ENCODE results near the gene GPRC5C. TPM values are rescaled to one million over a fixed set of nuclear protein-coding genes. Genes with fewer than 3 reads are reported as not detected.

The GPRC5C gene
- total and polyA plus RNA-seq, 2 of the 13 experiments (the other 11 are each of a cell fraction or from before 2014, with no cell fraction given): 85.6 to 300 TPM

DNA sequence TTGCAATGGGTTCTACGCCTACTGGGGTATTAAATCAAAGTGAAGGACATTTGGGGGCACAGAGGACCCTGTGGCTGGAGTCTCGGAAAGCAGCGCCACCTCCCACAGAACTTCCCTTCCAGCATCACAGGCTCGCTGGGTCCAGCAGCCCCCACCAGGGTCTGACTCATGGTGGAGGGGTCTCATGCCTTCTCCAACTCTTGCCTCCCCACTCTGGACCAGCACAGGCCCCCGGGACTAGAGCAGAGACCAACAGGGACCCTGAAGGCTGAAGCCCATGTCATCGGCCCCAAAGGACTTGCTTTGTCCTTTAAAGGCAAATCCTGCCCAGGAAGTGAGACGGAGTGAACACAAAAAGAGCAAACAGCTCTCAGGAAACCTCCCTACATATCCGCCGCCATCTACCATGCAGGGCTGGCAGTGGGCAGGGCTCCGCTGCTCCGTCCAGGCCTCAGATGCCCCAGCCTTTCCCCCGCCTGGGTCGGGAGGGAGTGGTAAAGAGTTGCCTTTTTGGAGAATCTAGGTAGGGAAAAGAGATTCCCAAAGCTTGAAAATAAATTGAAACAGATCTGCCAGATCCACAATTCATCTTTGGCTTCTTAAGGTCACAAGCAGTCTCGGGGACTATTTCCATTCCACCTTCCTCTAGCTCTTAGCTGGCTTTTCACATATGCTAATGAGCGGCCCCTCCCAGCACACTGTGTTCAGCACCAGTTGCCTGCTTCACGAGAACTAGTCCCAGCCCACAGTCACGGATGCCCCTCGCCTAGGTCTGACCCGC lies 2.1 kb upstream of the GPRC5C start (continued):
- TF ChIP-seq, protein P1, sequence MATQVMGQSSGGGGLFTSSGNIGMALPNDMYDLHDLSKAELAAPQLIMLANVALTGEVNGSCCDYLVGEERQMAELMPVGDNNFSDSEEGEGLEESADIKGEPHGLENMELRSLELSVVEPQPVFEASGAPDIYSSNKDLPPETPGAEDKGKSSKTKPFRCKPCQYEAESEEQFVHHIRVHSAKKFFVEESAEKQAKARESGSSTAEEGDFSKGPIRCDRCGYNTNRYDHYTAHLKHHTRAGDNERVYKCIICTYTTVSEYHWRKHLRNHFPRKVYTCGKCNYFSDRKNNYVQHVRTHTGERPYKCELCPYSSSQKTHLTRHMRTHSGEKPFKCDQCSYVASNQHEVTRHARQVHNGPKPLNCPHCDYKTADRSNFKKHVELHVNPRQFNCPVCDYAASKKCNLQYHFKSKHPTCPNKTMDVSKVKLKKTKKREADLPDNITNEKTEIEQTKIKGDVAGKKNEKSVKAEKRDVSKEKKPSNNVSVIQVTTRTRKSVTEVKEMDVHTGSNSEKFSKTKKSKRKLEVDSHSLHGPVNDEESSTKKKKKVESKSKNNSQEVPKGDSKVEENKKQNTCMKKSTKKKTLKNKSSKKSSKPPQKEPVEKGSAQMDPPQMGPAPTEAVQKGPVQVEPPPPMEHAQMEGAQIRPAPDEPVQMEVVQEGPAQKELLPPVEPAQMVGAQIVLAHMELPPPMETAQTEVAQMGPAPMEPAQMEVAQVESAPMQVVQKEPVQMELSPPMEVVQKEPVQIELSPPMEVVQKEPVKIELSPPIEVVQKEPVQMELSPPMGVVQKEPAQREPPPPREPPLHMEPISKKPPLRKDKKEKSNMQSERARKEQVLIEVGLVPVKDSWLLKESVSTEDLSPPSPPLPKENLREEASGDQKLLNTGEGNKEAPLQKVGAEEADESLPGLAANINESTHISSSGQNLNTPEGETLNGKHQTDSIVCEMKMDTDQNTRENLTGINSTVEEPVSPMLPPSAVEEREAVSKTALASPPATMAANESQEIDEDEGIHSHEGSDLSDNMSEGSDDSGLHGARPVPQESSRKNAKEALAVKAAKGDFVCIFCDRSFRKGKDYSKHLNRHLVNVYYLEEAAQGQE (IDR thresholded peaks at IDR 0.05; ENCODE audit: borderline replicate concordance in 1 of 2, low read depth in 1 of 2, low read length in 2 of 2): 0 out of 4 replicates have a peak, but pooled peaks of 1 of the 2 experiments have one; percentile 11
- TF ChIP-seq, protein P2, sequence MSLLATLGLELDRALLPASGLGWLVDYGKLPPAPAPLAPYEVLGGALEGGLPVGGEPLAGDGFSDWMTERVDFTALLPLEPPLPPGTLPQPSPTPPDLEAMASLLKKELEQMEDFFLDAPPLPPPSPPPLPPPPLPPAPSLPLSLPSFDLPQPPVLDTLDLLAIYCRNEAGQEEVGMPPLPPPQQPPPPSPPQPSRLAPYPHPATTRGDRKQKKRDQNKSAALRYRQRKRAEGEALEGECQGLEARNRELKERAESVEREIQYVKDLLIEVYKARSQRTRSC (CRISPR knock-in tag; IDR thresholded peaks at IDR 0.05; ENCODE audit: low read depth): 0 out of 2 replicates have a peak, but pooled peaks have one; percentile 80
- TF ChIP-seq ZFX (CRISPR knock-in tag; IDR thresholded peaks at IDR 0.05; ENCODE audit: low read depth) (peak; percentile 88), ZNF678 (CRISPR knock-in tag; IDR thresholded peaks at IDR 0.05) (peak; percentile 90; the same call in 1 of the 2 replicates), ZSCAN21 (CRISPR knock-in tag; IDR thresholded peaks at IDR 0.05; ENCODE audit: borderline replicate concordance) (peak; percentile 89; the same call in 1 of the 2 replicates), ZNF768 (CRISPR knock-in tag; IDR thresholded peaks at IDR 0.05) (peak; percentile 25; the same call in 1 of the 2 replicates), RFX5 (IDR thresholded peaks at IDR 0.05; ENCODE audit: low read depth, low read length) (no peak), HOXA9 (CRISPR knock-in tag; IDR thresholded peaks at IDR 0.05; ENCODE audit: borderline replicate concordance) (no peak), MED1 (CRISPR knock-in tag; IDR thresholded peaks at IDR 0.05) (peak; percentile 66), ZMYM2 (CRISPR knock-in tag; IDR thresholded peaks at IDR 0.05) (no peak), NRL (CRISPR knock-in tag; IDR thresholded peaks at IDR 0.05; ENCODE audit: borderline replicate concordance) (no peak), ZNF75D (CRISPR knock-in tag; IDR thresholded peaks at IDR 0.05; ENCODE audit: borderline replicate concordance) (no peak), RFXAP (CRISPR knock-in tag; IDR thresholded peaks at IDR 0.05; ENCODE audit: borderline replicate concordance) (no peak), REPIN1 (CRISPR knock-in tag; IDR thresholded peaks at IDR 0.05; ENCODE audit: borderline replicate concordance, low read depth) (no peak), JUND (CRISPR knock-in tag; IDR thresholded peaks at IDR 0.05) (no peak), ZBTB3 (CRISPR knock-in tag; IDR thresholded peaks at IDR 0.05; ENCODE audit: borderline replicate concordance, low read depth) (0 out of 2 replicates have a peak, but pooled peaks have one; percentile 40), PLRG1 (conservative IDR thresholded peaks at IDR 0.05) (no peak), ZNF878 (CRISPR knock-in tag; IDR thresholded peaks at IDR 0.05) (no peak)
- TF ChIP-seq, protein P3, sequence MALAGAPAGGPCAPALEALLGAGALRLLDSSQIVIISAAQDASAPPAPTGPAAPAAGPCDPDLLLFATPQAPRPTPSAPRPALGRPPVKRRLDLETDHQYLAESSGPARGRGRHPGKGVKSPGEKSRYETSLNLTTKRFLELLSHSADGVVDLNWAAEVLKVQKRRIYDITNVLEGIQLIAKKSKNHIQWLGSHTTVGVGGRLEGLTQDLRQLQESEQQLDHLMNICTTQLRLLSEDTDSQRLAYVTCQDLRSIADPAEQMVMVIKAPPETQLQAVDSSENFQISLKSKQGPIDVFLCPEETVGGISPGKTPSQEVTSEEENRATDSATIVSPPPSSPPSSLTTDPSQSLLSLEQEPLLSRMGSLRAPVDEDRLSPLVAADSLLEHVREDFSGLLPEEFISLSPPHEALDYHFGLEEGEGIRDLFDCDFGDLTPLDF (CRISPR knock-in tag; IDR thresholded peaks at IDR 0.05): no peak
- TF ChIP-seq, protein P4, sequence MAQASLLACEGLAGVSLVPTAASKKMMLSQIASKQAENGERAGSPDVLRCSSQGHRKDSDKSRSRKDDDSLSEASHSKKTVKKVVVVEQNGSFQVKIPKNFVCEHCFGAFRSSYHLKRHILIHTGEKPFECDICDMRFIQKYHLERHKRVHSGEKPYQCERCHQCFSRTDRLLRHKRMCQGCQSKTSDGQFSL (CRISPR knock-in tag; IDR thresholded peaks at IDR 0.05): no peak

Measured in HepG2 (cell line).